ENCODE measurements around the gene MAGI1. TPM values are rescaled to one million over a fixed set of nuclear protein-coding genes. Genes with fewer than 3 reads are reported as not detected.

The MAGI1 gene
- total RNA-seq, 4 donors from 2014 or later, result 7.6 to 42.9 (median 37.0) TPM

DNA sequence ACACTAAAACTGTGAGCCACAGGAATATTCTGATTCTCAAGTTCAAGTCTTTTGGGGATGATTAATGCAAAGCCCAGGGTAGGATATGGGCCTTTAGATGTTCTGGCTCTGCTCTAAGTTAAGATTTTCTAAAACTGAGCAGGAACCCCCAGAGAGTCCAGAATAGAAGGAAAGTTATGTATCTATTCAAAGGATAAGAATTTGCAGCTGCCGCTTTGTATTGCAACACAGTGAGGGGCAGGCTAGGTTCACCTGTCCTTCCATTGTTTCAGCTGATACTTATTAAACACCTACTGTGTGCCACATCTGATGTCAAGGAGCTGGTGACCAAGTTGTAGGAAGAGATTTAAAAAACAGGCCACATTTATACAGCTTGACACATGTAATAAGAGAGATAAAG, 290.4 kb downstream of the MAGI1 start:
- H3K36me3 ChIP-seq, result no peaks in the 10 kb centered on the region
- no peaks in the 10 kb centered on the region for H3K27me3 ChIP-seq
- DNase-seq, result no peak
- intact Hi-C loops (cut with DNase I; ENCODE audit: low total_unique reads), result no loop called here
- H3K4me1 ChIP-seq, result no peaks in the 10 kb centered on the region
- no peak overlapping the region for H3K4me3 ChIP-seq
- TF ChIP-seq POLR2A (IDR thresholded peaks at IDR 0.05), result no peak
- TF ChIP-seq, protein P1, sequence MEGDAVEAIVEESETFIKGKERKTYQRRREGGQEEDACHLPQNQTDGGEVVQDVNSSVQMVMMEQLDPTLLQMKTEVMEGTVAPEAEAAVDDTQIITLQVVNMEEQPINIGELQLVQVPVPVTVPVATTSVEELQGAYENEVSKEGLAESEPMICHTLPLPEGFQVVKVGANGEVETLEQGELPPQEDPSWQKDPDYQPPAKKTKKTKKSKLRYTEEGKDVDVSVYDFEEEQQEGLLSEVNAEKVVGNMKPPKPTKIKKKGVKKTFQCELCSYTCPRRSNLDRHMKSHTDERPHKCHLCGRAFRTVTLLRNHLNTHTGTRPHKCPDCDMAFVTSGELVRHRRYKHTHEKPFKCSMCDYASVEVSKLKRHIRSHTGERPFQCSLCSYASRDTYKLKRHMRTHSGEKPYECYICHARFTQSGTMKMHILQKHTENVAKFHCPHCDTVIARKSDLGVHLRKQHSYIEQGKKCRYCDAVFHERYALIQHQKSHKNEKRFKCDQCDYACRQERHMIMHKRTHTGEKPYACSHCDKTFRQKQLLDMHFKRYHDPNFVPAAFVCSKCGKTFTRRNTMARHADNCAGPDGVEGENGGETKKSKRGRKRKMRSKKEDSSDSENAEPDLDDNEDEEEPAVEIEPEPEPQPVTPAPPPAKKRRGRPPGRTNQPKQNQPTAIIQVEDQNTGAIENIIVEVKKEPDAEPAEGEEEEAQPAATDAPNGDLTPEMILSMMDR (IDR thresholded peaks at IDR 0.05), result no peak
- no peaks in the 10 kb centered on the region for H3K9me3 ChIP-seq
- H3K27ac ChIP-seq, result no peak overlapping the region

DNA sequence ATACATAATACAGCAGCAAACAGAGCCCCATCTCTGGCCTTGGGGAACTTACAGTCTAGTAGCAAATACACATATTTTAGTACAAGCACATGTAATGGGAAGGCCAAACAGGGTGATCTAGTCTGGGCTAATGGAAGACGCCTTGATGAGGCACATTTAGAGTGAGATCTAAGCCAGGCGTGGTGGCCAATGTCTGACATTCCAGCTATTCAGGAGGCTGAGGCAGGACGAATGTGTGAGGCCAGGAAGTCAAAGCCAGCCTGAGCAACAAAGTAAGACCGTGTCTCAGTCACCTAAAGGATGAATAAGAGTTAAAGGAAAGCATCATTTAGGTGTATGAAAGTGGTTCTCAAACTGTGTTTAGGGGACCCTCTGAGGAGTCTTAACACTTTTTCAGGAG, 291.9 kb downstream of the MAGI1 start:
- intact Hi-C loops (cut with DNase I; ENCODE audit: low total_unique reads), result no loop called here
- no peak overlapping the region for H3K4me3 ChIP-seq
- H3K9me3 ChIP-seq, result no peaks in the 10 kb centered on the region
- H3K36me3 ChIP-seq, result no peaks in the 10 kb centered on the region
- no peaks in the 10 kb centered on the region for H3K27me3 ChIP-seq
- H3K4me1 ChIP-seq, result no peaks in the 10 kb centered on the region
- TF ChIP-seq, protein P1 (IDR thresholded peaks at IDR 0.05), result no peak
- no peak for TF ChIP-seq POLR2A (IDR thresholded peaks at IDR 0.05)
- H3K27ac ChIP-seq, result no peak overlapping the region
- no peak for DNase-seq

DNA sequence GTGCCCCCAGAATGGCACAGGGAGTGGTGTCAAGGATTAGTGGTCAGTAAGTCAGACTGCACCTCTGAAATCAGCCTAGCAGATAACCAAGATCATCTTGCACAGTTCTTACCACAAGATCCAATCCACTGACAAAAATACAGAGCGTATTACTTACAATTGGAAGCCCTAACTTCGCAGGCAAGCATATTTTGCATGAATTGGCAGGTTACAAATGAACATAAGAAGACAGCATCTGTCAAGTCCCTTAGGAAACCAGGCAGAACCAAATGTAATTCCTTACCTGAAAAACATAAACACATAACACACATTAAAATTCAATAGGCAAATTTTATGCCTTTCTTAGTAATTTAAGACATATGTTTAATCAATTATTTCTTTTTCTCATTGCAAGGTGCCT, 293.4 kb downstream of the MAGI1 start:
- intact Hi-C loops (cut with DNase I; ENCODE audit: low total_unique reads), result no loop called here
- no peaks in the 10 kb centered on the region for H3K4me1 ChIP-seq
- DNase-seq, result no peak
- H3K27ac ChIP-seq, result no peak overlapping the region
- no peaks in the 10 kb centered on the region for H3K27me3 ChIP-seq
- no peaks in the 10 kb centered on the region for H3K9me3 ChIP-seq
- H3K4me3 ChIP-seq, result no peak overlapping the region
- no peaks in the 10 kb centered on the region for H3K36me3 ChIP-seq
- TF ChIP-seq, protein P1 (IDR thresholded peaks at IDR 0.05), result no peak
- TF ChIP-seq POLR2A (IDR thresholded peaks at IDR 0.05), result no peak

DNA sequence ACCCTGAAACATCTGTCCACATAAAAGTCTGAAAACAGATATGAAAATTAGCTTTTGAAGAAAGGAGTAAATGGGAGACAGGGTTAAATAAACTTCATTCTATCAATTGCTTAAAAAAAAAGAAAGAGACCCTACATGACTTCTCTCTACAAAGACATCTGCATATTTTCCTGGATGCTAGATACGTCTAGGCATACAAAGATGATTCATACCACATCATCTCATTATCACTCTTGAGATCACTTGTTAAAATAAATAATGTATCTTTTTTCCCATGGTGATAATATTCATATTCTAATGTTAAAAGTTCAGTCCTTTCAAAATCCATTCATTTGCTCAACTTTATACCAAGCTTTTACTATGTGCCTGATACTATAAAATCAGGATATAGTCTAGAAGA, 295.8 kb downstream of the MAGI1 start:
- no peaks in the 10 kb centered on the region for H3K27me3 ChIP-seq
- H3K36me3 ChIP-seq, result no peaks in the 10 kb centered on the region
- intact Hi-C loops (cut with DNase I; ENCODE audit: low total_unique reads), result no loop called here
- no peak overlapping the region for H3K4me3 ChIP-seq
- TF ChIP-seq, protein P1 (IDR thresholded peaks at IDR 0.05), result no peak
- TF ChIP-seq POLR2A (IDR thresholded peaks at IDR 0.05), result no peak
- DNase-seq, result no peak
- H3K9me3 ChIP-seq, result no peaks in the 10 kb centered on the region
- H3K4me1 ChIP-seq, result no peaks in the 10 kb centered on the region
- H3K27ac ChIP-seq, result no peak overlapping the region

DNA sequence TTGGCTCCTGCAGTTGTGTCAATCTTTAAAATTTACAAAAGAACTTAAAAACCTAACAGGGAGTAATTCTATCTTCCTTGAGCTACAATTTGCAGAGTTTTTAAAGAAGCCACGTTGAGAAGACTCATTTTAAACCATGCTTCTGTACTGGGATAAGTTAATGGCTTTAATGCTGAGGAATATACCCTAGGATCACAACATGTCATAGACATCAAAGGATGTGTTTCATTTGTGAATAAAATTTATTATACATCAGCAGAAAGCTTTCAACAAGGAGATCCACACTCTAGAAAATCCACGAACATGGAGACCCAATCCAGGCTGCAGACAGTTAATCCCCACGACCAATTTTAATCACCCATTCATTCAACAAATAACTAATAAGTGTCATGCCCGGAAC, 297.2 kb downstream of the MAGI1 start:
- no peaks in the 10 kb centered on the region for H3K27me3 ChIP-seq
- no peak for TF ChIP-seq POLR2A (IDR thresholded peaks at IDR 0.05)
- TF ChIP-seq, protein P1 (IDR thresholded peaks at IDR 0.05), result no peak
- no peak overlapping the region for H3K4me3 ChIP-seq
- intact Hi-C loops (cut with DNase I; ENCODE audit: low total_unique reads), result no loop called here
- no peak for DNase-seq
- no peaks in the 10 kb centered on the region for H3K36me3 ChIP-seq
- H3K9me3 ChIP-seq, result no peaks in the 10 kb centered on the region
- no peaks in the 10 kb centered on the region for H3K4me1 ChIP-seq
- no peak overlapping the region for H3K27ac ChIP-seq

All from uterus (tissue), 4 donors.